Psoas muscle (tissue), 8 donors: ENCODE data around the gene BEND2. TPM values are rescaled to one million over a fixed set of nuclear protein-coding genes. Genes with fewer than 3 reads are reported as not detected.

Source experiments
- ATAC-seq, 4 donors: fragments of 200-7000 bp; cut with Tn5 transposase; one replicate each; pipeline ENCODE4 v1.9.1; 2020; ENCODE audit warnings: moderate library complexity in 3 of 4, mild to moderate bottlenecking in 2 of 4
- DNase-seq, 2 donors: peaks; one replicate each; pipeline ENCODE4 v3.0.0-alpha.2; 2020
- H3K27ac ChIP-seq: fragments of 200-600 bp; one replicate; pipeline ENCODE4 v1.8.0; 2022
- H3K27me3 ChIP-seq, 3 donors: fragments of 200-600 bp in 1 of 3; one replicate each; pipeline versions ENCODE4 v1.6.1 to v1.8.0; 2013 to 2022; ENCODE audit warnings: low read length in 2 of 3, mild to moderate bottlenecking in 2 of 3, moderate library complexity in 1 of 3; ENCODE audit not compliant: insufficient read depth in 3 of 3
- H3K36me3 ChIP-seq, 2 donors: fragments of 200-600 bp in 1 of 2; one replicate each; pipeline versions ENCODE4 v1.6.1 to v1.8.0; 2013 to 2022; ENCODE audit warnings: low read depth in 1 of 2, mild to moderate bottlenecking in 1 of 2, moderate library complexity in 1 of 2; ENCODE audit not compliant: insufficient read depth in 1 of 2
- H3K4me1 ChIP-seq: fragments of 200-600 bp; one replicate; pipeline ENCODE4 v1.8.0; 2022
- H3K4me3 ChIP-seq: fragments of 200-600 bp; one replicate; pipeline ENCODE4 v1.8.0; 2022; ENCODE audit warnings: mild to moderate bottlenecking
- H3K9me3 ChIP-seq: fragments of 200-600 bp; one replicate; pipeline ENCODE4 v1.8.0; 2022
- WGBS, 3 donors: extraction: QIAGEN DNeasy Blood & Tissue Kit; methylation state at CpG; one replicate each; pipeline versions ENCODE4 v1.1.6 to v1.1.7; 2013; 5-methylcytosine and 5-hydroxymethylcytosine counted together
- intact Hi-C, 2 donors: fragments of 100-400 bp; cut with DNase I; formaldehyde crosslinking; loops; one replicate each; pipeline versions ENCODE4 v1.11.0 to v1.14.2; 2022
- polyA plus RNA-seq, 3 donors: library from polyadenylated mRNA; stranded (reverse); fragments of 200-250 nt; gene quantifications; one replicate each; pipeline ENCODE4 v1.2.3, GENCODE V29; 2013
- total RNA-seq, 4 donors: library from RNA; stranded (reverse); fragmentation: NEBNext Ultra II Directional in 2 of 4; extraction: Animal tissue kit (Norgen Biotek cat#: 25700) in 2 of 4; gene quantifications; one replicate each; pipeline versions ENCODE4 v1.2.1 to v1.2.4, GENCODE V29; 2021 to 2023
- TF ChIP-seq, protein P1 (sequence below): fragments of 200-600 bp; IDR thresholded peaks from one replicate; pipeline ENCODE4 v1.8.0; 2022; ENCODE audit warnings: antibody characterized with exemption
- donor health status: healthy with polysubstance abuse.
- donor health status: DM: no; HTN: no; CAD: no; lungs with moderate emphysema.
- donor health status: Bipolar disorder and iron deficiency.
- donor health status: healthy.
- donor health status: DM: yes; HTN: yes; CAD: no.
- donor health status: DM: no; HTN: no; CAD: no.
- donor health status: DM: no; HTN: no; CAD: no.
- donor health status: DM: yes; HTN: yes; CAD: no.

Gene BEND2
- total and polyA plus RNA-seq, 7 donors = 0.03 to 0.30 (median 0.05) TPM; not detected in 3

GRCh38 chrX:18179446-18179845 lies 41.2 kb downstream of the BEND2 start:
- intact Hi-C loops = no loop called here
- WGBS, 3 donors = 86 to 95% (median 91%) methylated on average over 4 of the region's 4 CpGs
- peaks cover 0 to 4% (median 0%) of the 10 kb centered on the region in 3 donors for H3K27me3 ChIP-seq
- ATAC-seq (no peak), DNase-seq (no peak)
- no peaks in the 10 kb centered on the region for H3K4me1 ChIP-seq
- H3K36me3 ChIP-seq = no peaks in the 10 kb centered on the region
- H3K9me3 ChIP-seq = no peaks in the 10 kb centered on the region
- H3K27ac ChIP-seq = no peak overlapping the region
- H3K4me3 ChIP-seq = no peak overlapping the region
- TF ChIP-seq, protein P1, sequence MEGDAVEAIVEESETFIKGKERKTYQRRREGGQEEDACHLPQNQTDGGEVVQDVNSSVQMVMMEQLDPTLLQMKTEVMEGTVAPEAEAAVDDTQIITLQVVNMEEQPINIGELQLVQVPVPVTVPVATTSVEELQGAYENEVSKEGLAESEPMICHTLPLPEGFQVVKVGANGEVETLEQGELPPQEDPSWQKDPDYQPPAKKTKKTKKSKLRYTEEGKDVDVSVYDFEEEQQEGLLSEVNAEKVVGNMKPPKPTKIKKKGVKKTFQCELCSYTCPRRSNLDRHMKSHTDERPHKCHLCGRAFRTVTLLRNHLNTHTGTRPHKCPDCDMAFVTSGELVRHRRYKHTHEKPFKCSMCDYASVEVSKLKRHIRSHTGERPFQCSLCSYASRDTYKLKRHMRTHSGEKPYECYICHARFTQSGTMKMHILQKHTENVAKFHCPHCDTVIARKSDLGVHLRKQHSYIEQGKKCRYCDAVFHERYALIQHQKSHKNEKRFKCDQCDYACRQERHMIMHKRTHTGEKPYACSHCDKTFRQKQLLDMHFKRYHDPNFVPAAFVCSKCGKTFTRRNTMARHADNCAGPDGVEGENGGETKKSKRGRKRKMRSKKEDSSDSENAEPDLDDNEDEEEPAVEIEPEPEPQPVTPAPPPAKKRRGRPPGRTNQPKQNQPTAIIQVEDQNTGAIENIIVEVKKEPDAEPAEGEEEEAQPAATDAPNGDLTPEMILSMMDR = no peak

DNA sequence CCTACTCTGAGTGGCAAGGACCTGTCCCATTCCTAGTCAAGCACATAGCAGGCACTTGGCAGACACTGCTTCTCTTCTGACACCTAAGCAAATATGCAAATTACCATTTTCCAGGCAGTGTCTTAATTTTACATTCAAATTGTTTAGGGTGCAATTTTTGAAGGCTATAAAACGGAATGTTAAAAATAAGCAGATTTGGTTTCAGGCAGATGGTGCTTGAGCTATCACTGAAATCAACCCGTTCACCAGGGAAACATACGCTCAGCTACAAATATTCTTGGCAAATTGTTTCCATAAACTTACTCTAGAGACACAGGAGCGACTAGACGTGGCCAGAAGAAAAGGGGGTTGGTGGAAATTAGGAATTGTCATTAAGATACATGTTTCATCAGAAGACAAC lies 45.7 kb downstream of the BEND2 start:
- peaks cover 0 to 4% (median 0%) of the 10 kb centered on the region in 3 donors for H3K27me3 ChIP-seq
- no peak overlapping the region for H3K27ac ChIP-seq
- no peaks in the 10 kb centered on the region for H3K4me1 ChIP-seq
- no peaks in the 10 kb centered on the region for H3K36me3 ChIP-seq
- H3K4me3 ChIP-seq = no peak overlapping the region
- intact Hi-C loops = no loop called here
- TF ChIP-seq, protein P1 = no peak
- no peaks in the 10 kb centered on the region for H3K9me3 ChIP-seq
- 49 to 55% (median 50%) methylated on average over 5 of the region's 5 CpGs for WGBS, 3 donors
- ATAC-seq (no peak), DNase-seq (no peak)

GRCh38 chrX:18174209-18174608 lies 46.5 kb downstream of the BEND2 start:
- Histone ChIP-seq H3K27me3 (peaks cover 0 to 4% (median 0%) of the 10 kb centered on the region in 3 donors), H3K27ac (no peak overlapping the region), H3K4me1 (no peaks in the 10 kb centered on the region), H3K4me3 (no peak overlapping the region), H3K36me3 (no peaks in the 10 kb centered on the region), H3K9me3 (no peaks in the 10 kb centered on the region)
- WGBS, 3 donors = 82 to 94% (median 87%) methylated on average over 7 of the region's 7 CpGs
- no peak for ATAC-seq
- TF ChIP-seq, protein P1 = no peak
- intact Hi-C loops = no loop called here
- DNase-seq = no peak

DNA sequence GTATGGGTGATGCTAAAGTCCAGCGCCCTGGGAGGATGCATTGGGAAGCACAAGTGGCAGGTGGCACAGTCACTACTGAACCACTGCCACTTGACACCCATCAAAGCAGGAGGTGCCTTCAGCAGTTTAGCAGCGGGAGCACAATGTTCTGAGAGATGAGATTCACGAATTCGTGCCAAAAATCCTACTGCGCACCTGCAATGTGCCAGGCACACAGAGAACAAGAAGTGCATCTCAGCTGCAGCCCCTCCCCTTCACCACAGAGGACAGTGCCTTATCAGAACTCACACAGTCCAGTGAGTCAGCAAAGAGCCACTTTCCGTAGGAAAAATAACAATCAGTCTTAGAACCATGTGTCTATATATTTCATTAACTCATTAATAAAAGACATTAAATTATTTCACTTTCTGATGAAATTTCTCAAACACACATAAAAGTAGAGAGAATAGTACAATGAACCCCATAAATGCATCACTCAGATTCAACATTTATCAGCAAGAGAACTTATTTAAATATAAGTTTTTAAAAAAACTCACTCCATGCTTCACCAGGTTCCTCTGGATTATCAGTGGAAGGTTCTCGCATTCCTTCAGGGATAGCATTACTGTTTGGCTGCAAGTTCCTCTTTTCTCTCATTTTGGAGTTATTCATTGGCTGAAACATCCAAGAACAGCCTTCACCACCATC lies 47.0 kb downstream of the BEND2 start:
- Histone ChIP-seq H3K27me3 (peaks cover 0 to 4% (median 0%) of the 10 kb centered on the region in 3 donors), H3K27ac (no peak overlapping the region), H3K4me3 (no peak overlapping the region), H3K36me3 (no peaks in the 10 kb centered on the region), H3K9me3 (no peaks in the 10 kb centered on the region), H3K4me1 (no peaks in the 10 kb centered on the region)
- intact Hi-C loops = no loop called here
- TF ChIP-seq, protein P1 = no peak
- DNase-seq (peak in 1 of 2 donors; percentile 50), ATAC-seq (peak in 2 of 4 donors; percentile 96 to 97)
- 46 to 68% (median 65%) methylated on average over 7 of the region's 7 CpGs for WGBS, 3 donors

DNA sequence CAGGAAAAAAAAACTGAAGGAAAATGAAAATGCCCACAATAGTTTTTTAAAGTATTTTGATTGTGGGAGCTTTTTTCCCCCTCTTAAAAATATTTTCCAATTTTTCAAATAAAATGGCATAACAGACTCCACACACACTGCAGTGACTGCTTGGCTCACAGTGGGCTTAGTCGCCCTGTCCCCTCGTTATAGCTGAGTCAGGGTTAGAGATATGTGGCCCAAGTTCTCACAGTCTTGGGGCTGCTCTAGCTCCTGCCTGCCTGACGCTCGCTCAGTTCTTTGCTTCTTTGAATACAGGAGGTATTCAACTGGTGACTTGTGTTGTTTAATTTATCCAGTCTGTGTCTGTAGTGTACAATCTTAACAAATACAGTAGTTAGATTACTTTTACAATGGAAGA lies 47.7 kb downstream of the BEND2 start:
- no peak for DNase-seq
- ATAC-seq = peak in 1 of 4 donors; percentile 32
- TF ChIP-seq, protein P1 = no peak
- Histone ChIP-seq H3K4me3 (no peak overlapping the region), H3K36me3 (no peaks in the 10 kb centered on the region), H3K9me3 (no peaks in the 10 kb centered on the region), H3K4me1 (no peaks in the 10 kb centered on the region), H3K27ac (no peak overlapping the region), H3K27me3 (peaks cover 0 to 4% (median 0%) of the 10 kb centered on the region in 3 donors)
- 63 to 78% (median 65%) methylated on average over 4 of the region's 4 CpGs for WGBS, 3 donors
- intact Hi-C loops = no loop called here
